Stromal cell of bone marrow (primary cell): ENCODE results near the gene GRIK4.

Experiments
- DNase-seq: peaks from one replicate; pipeline ENCODE4 v3.0.0-alpha.2; 2012; ENCODE audit warnings: low read depth

The GRIK4 gene

DNA sequence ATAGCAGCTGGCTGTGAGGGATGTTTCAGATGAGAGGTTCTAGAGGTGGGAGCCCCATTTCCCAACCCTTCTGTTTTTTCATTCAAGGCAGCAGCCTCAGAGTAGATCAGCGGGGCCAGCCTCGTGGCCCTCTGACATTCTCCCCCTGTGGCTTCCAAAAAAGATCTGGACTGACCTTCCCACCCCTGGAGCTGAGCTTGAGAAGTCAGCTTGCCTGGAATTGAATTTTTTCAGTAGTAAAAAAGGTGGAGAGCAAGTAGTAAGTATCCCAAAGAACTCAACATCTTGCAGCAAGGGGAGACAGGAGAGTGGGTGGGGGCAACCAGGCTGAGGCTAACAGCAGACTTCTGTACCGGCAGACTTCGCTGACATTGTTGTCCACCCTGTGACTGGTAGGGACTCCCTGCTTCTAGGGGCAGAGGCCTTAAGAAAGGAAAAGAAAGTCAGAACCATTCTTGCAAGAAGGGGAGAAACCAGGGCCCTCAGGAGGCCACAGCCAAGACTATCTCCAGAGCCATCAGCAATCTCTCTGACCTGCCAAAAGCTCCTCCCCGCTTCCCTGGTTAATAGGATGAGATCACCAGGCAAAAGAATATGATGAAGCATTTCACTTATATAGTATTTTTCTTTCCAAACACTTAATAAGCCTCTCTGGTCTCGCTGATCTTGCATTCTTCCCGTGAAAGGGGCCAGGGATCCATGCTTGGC, 2.0 kb upstream of the GRIK4 start:
- no peak for DNase-seq

DNA sequence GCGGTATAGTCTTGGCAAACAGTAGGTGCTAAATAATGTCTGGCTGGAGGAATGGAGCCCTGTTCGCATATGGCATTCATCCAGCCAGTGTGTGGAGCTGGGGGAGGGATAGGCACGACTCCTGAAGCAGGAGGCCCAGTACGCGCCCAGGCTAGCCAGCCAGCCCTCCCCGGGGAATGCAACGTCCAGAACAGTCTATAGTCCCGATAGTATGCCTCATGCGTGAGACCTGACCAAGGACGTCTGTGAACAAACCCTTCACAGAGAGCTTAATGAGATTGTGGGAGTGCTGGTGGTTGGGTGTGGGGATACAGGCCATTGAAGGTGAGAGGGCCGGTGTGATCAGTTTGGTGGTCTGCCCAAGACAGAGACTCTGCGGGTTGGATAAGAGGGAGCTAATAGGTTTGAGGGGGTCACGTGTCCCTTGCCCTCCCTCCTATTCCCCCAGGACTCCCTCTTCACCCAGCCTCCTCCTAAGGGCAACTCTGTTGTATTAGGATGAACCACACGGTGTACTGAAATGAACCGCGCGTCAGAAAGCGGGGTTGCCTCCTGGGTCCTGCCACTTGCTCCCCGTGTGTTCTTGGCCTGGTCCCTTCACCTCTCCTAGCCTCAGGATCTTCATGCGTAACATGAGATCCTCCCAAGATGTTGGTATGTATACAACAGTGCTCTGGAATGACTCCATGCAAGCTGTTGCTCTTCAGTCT, 987 bp upstream of the GRIK4 start:
- DNase-seq, result no peak

DNA sequence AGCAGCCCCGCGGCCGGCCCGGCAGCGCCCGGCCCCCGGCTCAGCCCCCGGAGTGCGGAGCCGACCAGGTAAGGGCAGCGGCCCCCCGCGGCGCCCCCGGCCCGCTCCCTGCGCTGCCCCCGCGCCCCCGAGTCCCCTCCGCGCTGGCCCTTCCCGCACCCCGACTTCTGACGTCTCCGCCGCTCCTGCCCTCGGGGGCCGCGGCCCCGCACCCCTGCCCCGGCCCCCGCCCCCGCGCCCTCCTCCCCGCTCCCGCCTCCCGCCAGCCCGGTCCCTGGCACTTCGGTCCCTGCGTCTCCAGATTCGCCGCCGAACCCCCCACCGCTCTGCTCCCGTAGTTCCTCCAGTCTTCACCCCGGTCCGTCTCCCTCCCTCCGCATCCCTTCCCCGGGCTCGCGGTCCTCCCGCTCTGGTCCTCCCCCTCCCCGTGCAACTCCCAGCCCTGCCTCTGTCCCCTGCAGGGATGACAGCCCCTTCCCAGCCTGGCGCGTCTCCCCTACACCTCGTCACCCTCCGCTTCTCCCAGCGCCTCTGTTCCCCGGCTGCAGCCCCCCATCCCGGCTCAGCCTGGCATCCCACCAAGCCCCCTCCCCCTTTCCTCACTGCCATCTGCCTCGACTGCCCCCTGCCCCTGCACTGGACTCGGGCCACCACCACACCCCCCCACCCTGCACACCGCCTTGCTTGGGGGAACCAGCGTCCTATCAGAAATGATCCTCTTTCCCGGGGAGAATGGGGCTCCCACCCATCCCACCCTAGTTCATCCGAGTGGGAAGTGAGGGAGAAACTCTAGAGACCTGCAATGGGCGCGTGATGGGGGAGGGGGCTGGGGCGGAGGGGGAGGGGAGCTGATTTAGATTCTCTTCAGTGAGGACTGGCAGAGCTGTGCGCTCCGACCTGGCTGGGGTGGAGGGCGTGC, 531 bp downstream of the GRIK4 start:
- no peak for DNase-seq

DNA sequence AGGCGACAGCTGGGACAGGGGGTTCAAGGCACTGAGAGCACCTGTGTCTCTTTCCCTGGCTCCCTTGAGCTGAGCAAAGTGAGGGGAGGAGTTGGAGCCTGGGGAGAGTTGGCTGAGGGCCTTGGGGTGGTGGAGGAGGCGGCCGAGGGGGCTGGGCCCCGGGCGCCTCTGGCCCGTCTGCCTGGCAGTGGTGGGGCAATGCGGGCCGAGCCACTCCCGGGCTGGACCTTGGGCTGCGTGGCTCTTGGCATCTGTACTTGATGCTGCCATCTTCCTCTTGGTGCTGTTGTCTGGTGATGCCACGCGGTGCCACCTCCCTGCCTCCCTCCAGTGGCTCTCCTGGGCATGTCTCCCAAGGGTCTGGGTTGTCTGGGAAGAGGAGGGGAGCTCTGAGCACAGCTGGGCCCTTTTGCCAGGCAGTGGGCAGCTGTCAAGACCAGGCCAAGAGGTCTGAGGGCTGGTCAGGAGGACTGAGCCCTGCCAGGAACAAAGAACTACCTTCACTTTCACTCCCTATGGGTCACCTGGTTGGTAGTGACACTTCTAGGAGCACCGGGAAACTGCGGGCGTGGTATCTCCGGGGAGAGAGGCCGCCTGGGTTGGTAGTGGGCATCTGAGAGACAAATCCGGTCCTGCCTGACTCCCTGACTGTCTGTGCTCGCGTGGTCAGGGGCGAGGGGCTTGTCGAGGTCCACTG, 1.3 kb downstream of the GRIK4 start:
- no peak for DNase-seq

DNA sequence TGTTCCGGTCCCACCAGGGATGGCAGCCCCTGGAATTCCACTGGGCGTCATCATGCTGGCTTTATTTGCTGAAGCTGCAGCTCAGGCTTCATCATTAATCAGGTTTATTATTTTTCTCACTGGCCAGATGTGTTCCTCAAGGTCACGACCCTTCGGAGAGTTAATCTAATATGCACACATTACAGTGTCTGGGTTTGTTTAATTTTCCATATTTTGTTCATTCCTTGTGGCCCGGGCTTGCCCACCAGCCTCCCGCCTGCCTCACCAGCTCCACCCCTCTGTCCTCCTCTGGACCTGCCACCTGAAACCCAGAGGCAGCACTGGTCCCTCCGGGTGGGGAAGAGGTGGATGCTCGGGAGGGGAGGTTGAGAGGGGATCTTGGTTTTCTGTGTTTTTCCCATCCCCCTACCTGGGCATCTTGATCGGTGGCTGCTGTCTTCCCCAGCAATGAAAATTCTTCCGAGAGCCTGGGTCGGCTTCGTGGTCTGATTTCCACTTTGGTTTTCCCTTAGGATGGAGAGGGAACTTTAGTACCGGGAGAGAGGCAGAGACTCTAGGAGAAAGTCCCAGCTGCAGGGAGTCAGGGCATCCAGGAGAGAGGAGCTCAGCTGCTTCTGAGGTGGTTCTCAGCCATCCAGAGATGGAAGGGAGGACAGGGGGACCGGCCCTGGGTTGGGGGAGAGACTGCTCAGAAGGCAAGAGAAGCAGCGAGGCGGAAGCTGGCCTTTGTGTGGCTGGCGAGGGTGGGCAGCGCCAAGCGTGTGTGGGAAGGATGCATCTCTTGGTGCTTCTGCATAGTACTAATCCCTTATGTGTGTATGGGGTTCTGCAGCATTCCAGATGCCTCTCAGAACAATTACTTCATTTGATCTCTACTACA, 2.1 kb downstream of the GRIK4 start:
- DNase-seq, result no peak

DNA sequence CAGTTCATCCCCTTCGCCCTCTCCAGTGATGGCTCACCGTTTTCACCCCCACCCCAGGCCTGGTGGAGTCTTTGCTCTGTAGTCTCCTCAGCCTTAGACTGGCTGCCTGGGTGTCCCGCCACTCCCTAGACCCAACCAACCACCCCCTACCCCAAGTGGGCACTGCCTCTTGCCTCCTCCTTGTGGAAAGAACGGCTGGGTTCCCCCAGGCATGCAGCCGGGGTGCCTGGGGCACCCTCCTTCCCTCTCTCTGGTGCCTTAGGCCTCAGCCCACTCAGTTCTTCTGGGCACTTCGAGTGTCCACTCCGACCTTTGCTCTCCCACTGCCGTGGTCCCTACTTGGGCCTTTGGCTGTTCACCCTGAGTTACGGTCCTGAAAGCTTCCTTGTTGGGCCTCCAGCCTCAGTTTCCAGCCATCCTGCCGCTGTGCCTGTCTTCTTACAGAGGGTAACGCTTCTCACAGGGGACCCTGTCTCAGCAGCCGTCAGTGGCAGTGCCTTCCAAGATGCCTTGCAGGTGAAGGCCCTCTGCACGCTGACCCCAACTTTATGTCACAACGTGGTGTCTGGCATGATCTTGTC, 3.1 kb downstream of the GRIK4 start:
- no peak for DNase-seq

DNA sequence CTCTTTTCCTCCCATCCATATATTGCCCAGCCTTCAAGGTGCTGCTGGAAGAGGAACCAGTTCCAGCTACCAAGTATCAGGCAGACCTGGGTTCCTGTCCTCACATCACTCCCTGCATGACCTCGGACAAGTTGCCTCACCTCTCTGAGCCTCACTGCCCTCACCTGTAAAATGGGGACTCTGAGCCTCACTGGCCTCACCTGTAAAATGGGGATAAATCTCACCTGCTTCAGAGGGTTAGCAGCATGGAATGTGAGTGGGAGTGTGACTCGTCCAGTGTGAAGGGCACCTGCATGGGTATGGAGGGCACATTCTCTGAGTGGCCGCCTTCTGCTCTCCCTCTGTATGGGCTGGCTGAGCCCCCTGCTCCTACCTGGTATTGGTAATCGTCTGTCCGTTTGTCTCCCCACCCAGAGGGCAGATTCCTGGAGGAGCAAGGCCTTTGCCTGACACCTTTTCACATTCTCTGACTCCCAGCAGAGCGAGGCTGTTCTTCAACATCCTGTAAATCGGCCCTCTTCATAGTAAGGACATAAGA, 3.7 kb downstream of the GRIK4 start:
- no peak for DNase-seq

DNA sequence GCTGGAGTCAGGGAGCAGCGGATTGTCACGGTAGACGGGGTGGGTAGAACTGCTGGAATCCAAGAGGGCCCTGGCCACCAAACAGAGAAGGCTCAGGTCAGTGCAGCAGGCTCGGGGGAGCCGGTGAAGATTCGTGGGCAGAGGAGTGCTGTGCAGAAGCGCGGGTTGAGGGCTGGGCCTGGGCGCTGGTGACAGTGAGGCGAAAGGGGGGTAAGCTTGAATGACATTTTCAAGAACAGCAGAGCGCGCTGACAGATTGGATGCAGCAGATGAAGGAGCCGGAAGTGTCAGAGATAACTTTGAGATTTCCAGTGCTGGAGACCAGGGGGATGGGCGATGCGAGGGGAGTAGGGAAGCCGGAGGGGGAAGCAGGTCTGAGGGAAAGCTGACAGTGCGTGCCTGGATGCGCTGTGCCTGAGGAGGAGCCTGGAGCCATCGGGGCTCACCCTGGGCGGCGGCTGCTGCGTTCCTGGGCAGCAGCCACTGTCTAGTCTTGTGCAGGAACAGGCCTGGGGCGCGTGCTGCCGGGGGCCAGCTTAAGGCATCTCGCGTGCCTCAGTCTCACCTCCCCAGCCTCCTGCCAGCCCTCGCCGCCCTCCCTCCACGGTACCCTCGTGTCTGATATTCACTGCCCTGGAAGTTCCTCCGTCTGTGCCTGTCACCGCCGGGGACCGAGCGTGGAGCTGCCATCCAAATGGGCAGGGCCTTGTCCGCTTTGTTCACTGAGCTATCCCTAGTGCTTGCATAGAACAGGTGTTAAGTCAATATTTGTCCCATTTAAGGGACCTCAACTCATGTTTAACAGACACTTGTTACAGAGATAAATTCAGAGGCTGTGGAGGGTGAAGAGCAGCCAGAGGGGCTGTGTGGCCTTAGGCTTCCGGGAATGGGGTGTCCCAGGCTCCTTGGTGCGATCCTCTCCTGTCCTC, 5.2 kb downstream of the GRIK4 start:
- DNase-seq, result no peak

DNA sequence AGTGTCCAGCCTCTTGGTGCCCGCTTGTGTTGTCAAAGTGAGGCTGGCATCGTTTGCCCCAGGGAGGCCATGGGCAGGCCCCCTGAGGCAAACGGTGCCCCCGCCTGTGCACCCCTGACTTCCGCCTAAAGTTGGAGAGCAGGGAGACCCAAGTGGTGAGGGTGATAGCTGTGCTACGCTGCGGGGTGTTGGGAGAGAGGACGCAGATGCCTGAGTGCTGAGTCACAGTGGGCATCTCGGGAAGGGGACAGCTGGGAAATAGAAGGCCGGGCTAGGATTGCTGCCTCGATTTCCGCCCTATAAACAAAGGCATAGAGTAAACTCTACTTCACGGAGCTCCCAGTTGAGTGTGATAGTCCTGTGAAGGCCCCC, 5.8 kb downstream of the GRIK4 start:
- DNase-seq, result no peak

DNA sequence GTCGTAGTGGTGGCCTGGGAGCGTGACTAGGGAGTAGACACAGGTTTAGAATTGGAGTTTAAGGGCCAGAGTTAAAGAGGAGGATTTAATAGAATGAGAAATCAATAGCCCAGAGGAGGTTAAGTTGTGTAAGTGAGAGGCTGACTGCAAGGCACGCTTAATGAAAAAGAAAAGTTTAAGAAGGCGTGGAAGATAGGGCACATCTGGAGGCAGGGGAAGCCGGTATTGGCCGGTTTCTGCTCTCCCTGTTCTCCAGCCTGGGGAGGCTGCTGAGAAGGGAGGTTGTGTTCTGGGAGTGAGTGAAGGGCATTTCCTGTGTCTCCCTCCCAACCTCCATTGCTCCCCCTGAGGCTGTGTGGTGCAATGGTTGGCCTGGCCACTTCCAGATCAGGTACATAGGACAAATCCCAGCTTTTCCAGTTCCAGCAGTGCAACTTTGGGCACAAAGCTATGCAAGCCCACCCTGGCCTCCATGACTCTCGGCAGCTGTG, 6.3 kb downstream of the GRIK4 start:
- DNase-seq, result no peak

DNA sequence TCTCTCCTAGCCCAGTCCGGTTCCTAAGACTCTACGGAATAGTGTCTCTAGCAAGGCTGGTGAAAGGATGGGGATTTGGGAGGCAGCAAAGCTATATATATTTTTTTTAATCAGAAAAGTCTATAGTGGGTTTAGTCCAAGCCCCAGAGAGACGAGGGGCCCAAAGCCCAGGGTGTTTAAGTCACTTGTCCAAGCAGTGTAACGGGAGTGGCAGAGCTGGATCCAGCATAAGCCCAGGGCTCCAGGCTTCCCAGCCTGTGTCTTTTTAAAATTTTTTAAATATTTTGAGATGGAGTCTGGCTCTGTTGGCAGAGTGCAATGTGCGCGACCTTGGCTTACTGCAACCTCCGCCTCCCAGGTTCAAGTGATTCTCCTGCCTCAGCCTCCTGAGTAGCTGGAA, 6.8 kb downstream of the GRIK4 start:
- DNase-seq, result no peak

DNA sequence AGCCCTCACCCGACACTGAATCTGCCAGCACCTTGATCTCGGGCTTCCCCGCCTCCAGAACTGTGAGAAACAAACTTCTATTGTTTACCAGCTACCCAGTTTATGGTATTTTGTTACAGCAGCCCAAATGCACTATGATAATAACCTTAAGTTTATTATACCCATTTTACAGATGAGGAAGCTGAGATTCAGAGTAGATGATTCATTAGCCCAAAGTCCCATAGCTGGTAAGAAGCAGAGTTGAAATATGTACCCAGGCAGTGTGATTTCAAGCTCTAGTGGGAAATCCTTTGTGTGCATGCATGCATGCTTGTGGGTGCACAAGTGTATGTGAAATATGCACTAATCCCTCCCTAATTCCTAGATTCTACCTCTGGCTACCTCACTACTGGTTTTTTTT, 7.9 kb downstream of the GRIK4 start:
- DNase-seq, result no peak

DNA sequence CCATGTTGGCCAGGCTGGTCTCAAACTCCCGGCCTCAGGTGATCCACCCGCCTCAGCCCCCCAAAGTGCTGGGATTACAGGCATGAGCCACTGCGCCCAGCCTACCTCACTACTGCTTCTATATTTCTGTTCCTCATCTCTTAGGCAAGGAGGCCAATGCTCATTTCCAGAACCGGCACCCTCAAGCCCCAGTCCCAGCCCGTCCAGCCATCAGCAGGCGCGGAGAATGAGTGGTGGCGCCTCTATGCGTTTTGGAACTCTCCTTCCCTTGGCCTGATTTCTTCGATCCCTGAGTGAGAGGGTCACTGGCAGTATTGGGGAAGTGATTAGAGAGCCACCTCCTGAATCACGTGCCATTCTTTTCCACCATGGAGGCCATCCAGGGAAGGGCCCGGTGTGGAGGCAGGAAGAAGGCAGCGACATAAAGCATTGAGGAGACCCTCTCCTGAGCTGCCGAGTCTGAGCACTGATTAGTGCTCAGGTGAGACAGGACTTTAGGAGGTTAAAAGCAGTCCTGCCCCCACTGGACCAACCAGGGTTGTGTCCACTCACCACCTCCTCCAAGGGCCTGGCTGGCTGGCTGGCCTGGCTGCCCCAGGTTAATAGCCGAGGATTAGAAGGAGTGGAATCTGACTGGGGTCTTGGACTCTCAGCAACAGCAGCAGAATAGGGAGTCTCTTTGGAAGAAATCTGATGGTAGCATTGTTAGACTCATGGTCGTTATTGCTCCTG, 8.7 kb downstream of the GRIK4 start:
- DNase-seq, result no peak

DNA sequence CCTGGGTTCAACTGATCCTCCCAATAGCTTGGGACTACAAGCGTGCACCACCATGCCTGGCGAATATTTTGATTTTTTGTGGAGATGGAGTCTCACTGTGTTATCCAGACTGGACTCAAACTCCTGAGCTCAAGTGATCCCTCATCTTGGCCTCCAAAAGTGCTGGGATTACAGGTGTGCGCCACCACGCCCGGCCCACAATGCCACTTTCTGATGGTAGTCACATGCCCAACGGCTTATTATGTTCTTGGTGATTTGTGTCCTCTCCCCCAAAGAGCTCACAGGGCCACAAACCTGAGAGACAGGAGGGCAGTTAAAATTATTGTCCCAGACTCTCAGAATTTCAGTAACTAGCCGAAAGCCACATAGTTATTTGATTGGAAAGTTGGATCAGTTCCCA, 9.6 kb downstream of the GRIK4 start:
- no peak for DNase-seq

DNA sequence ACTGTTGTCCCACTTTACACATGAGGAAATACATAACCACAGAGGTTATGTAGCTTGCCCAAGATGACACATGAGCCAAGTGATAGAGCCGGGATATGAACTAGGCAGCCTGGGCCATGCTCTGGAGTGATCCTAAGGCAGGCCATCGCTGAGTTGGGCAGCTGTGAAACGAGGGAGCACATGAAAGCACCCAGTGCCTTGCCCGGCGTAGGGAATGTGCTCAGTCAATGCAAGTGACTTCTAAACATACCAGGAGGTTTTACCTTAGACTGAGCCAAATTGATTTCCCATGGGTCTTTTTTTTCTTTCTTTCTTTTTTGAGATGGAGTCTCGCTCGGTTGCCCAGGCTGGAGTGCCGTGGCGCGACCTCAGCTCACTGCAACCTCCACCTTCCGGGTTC, 10.5 kb downstream of the GRIK4 start:
- DNase-seq, result no peak

DNA sequence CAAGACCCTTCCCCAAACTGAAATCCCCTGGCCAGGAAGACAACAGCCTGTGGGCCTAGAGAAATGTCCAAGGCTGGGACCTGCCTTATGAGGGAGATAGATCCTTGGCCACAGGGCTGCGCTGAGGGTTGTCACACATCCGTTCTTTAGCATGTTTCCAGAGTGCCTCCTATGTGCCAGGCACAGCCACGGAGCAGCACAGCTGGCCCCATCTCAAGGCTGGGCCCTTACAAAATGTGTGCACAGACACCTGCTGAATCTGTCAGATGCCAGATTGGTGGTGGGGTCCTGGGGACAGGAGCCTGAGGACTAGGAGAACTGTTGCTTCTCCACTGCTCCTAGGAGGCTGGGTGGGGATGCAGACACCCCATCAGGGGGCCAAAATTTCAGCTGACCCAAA, 11.2 kb downstream of the GRIK4 start:
- no peak for DNase-seq

DNA sequence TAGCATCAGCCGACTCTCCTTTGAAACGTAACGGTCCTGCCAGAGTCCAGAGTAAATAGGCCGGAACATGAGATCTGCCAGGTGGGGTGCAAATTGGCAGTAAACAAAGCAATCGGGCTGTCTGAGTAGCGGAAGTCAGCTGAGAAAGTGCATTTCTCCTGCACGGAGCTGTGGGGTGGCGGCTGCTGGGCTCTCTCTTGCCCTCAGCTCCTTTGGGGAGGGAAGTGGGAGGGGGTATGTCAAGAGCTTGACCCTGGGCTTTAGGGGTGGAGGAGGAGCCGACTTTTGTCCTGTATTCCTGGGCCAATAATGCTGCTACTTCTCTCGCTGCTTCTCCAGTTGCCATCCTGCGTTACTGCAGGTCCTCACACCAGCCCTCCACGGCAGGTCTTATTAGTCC, 11.6 kb downstream of the GRIK4 start:
- no peak for DNase-seq

DNA sequence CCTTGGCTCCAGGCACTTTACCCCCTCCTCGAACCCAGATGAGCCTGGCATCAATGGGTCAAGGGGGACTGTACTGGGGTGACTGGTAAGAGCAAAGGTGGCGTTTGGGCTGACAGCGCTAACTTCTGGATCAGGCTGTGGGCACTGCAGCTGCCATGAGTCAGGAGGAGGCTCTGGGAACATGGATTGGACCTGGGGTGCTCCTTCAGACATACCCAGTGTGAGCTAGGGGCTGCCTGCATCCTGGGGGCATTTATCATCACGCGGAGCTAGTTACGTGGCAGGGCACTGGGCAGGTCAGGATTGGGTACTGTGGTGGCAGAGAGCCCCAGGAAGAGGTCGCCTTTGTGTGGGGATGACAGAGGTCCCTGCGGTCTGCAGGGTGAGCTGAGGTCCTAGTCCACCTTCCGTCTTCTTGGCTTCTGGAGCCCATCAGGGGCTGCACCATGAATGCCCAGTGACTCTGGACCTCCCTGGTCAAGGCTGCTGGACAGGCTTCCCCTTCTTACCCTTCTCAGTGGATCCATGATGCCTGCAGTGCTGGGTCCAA, 13.1 kb downstream of the GRIK4 start:
- DNase-seq, result no peak
